ENCODE results near the gene FHOD3.

Gene FHOD3

DNA sequence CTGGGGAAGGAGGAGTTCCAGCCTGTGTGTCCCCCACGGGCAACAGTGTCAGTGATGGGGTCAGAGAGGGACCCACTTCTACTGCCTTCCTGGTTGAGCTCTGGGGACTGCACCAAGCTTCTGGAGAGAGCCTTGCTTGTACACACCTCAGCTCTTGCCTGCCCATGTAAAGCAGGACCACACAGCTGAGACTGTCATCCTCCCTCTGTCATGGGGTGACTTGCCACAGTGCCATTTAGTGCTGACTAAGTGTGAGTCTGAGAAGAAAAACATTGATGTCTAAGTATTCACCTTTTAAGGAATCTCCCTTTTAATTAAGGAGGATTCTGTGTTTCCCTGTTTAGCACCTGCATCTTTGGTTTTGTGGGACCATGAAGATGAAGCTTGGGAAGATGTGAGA is 159.1 kb downstream of the FHOD3 start:
- no peak overlapping the region for H3K4me3 ChIP-seq (ENCODE audit: low read depth, low read length)
- TF ChIP-seq MYC (IDR thresholded peaks at IDR 0.05; ENCODE audit: low read depth, low read length), result no peak
- TF ChIP-seq, protein P1, sequence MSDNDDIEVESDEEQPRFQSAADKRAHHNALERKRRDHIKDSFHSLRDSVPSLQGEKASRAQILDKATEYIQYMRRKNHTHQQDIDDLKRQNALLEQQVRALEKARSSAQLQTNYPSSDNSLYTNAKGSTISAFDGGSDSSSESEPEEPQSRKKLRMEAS (IDR thresholded peaks at IDR 0.05; ENCODE audit: low read depth, low read length), result no peak
- TF ChIP-seq, protein P2, sequence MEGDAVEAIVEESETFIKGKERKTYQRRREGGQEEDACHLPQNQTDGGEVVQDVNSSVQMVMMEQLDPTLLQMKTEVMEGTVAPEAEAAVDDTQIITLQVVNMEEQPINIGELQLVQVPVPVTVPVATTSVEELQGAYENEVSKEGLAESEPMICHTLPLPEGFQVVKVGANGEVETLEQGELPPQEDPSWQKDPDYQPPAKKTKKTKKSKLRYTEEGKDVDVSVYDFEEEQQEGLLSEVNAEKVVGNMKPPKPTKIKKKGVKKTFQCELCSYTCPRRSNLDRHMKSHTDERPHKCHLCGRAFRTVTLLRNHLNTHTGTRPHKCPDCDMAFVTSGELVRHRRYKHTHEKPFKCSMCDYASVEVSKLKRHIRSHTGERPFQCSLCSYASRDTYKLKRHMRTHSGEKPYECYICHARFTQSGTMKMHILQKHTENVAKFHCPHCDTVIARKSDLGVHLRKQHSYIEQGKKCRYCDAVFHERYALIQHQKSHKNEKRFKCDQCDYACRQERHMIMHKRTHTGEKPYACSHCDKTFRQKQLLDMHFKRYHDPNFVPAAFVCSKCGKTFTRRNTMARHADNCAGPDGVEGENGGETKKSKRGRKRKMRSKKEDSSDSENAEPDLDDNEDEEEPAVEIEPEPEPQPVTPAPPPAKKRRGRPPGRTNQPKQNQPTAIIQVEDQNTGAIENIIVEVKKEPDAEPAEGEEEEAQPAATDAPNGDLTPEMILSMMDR (IDR thresholded peaks at IDR 0.05; ENCODE audit: low read depth, low read length), result no peak
- TF ChIP-seq POLR2A (IDR thresholded peaks at IDR 0.05; ENCODE audit: extremely low read depth, insufficient read length), result no peak
- no peak for DNase-seq (ENCODE audit: low read depth)

DNA sequence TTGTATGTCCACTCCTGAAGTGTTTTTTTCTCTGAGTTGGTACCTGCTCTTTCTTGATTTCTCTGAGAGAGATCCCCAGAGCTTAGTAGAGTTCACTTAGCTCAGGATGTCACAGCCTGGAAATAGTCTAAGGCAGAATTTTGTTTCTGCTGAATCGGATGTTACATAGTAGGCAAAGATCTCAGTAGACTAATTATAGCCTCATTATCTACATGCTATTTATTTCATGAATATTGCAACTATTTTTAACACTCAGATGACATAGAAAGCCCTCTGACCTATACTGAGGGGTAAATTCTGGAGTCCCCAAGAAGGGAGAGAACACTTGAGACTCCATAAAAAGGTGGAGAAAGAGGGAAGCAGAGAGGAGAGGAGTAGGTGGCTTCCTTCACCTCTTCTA is 160.2 kb downstream of the FHOD3 start:
- no peak overlapping the region for H3K4me3 ChIP-seq (ENCODE audit: low read depth, low read length)
- DNase-seq (ENCODE audit: low read depth), result no peak
- no peak for TF ChIP-seq MYC (IDR thresholded peaks at IDR 0.05; ENCODE audit: low read depth, low read length)
- TF ChIP-seq, protein P2 (IDR thresholded peaks at IDR 0.05; ENCODE audit: low read depth, low read length), result no peak
- no peak for TF ChIP-seq POLR2A (IDR thresholded peaks at IDR 0.05; ENCODE audit: extremely low read depth, insufficient read length)
- TF ChIP-seq, protein P1 (IDR thresholded peaks at IDR 0.05; ENCODE audit: low read depth, low read length), result no peak

DNA sequence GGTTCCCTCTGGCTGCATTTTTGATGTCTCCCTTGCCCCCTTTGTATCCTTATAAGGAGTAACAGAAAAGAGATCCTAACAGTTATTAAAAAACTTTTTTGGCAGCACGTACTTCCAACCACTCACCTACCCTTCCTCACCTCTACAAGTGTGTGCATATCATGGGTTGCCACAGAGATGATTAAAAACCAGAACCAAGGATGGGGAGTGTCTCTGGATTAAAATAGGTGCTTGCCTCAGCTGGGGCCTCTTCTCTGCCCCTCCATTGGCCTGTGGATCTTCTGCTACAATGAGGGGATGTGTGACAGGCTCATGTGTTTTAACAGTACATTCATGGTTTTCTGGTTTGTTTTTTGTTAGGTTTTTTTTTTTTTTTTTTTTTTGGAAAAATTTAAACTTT is 160.8 kb downstream of the FHOD3 start:
- TF ChIP-seq, protein P1 (IDR thresholded peaks at IDR 0.05; ENCODE audit: low read depth, low read length), result no peak
- TF ChIP-seq POLR2A (IDR thresholded peaks at IDR 0.05; ENCODE audit: extremely low read depth, insufficient read length) (no peak), MYC (IDR thresholded peaks at IDR 0.05; ENCODE audit: low read depth, low read length) (no peak)
- TF ChIP-seq, protein P2 (IDR thresholded peaks at IDR 0.05; ENCODE audit: low read depth, low read length), result no peak
- no peak for DNase-seq (ENCODE audit: low read depth)
- H3K4me3 ChIP-seq (ENCODE audit: low read depth, low read length), result no peak overlapping the region

DNA sequence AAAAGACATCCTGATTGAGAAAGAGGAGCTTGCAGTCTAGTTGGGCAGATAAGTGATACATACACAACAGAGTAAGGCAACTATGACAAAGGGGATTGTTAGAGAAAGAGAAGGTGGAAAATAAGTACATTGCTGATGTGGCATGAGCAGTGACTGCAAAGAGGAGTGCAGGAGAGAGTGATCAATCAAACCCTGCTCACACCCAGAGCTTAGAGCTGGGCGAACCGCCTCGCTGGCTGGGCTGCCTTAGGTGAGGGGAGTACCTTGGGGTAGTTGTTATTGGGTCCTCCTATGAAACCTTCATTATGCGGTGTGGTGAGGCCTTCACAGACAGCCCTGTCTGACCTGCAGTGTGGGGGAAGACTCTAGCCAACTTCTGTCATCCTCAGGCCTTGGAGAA is 161.7 kb downstream of the FHOD3 start:
- DNase-seq (ENCODE audit: low read depth), result no peak
- TF ChIP-seq, protein P1 (IDR thresholded peaks at IDR 0.05; ENCODE audit: low read depth, low read length), result no peak
- TF ChIP-seq MYC (IDR thresholded peaks at IDR 0.05; ENCODE audit: low read depth, low read length) (no peak), POLR2A (IDR thresholded peaks at IDR 0.05; ENCODE audit: extremely low read depth, insufficient read length) (no peak)
- TF ChIP-seq, protein P2 (IDR thresholded peaks at IDR 0.05; ENCODE audit: low read depth, low read length), result no peak
- H3K4me3 ChIP-seq (ENCODE audit: low read depth, low read length), result no peak overlapping the region

DNA sequence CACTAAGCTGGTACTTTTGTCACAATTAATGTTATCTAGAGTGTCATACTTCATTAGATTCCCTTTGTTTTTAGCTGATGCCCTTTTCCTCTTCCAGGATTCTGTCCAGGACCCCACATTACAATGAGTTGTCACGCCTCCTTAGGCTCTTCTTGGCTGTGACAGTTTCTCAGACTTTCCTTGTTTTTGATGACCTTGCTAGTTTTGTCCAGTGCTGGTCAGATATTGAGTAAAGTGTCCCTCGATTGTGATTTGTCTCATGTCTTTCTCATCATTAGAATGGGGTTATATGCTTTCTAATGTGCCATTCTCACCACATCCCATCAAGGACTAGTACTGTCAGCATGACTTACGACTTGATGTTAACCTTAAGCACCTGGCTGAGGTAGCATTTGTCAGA is 162.3 kb downstream of the FHOD3 start:
- H3K4me3 ChIP-seq (ENCODE audit: low read depth, low read length), result no peak overlapping the region
- DNase-seq (ENCODE audit: low read depth), result no peak
- no peak for TF ChIP-seq POLR2A (IDR thresholded peaks at IDR 0.05; ENCODE audit: extremely low read depth, insufficient read length)
- no peak for TF ChIP-seq MYC (IDR thresholded peaks at IDR 0.05; ENCODE audit: low read depth, low read length)
- TF ChIP-seq, protein P2 (IDR thresholded peaks at IDR 0.05; ENCODE audit: low read depth, low read length), result no peak
- TF ChIP-seq, protein P1 (IDR thresholded peaks at IDR 0.05; ENCODE audit: low read depth, low read length), result no peak
